HepG2 (cell line): ENCODE measurements around the gene OLR1. TPM values are rescaled to one million over a fixed set of nuclear protein-coding genes. Genes with fewer than 3 reads are reported as not detected.

Source experiments
- ATAC-seq: fragments of 200-7000 bp; cut with Tn5 transposase; 3 replicates; pipeline ENCODE4 v1.9.1; 2020; ENCODE audit warnings: mild to moderate bottlenecking, moderate library complexity
- BruUV-seq: library from RNA; stranded (reverse); fragments of 400-500 nt; replicated peaks from 2 replicates; lab custom pipeline; 2021; lab: Mats Ljungman, UMichigan
- CTCF ChIA-PET: fragments of 300-600 bp; formaldehyde crosslinking; extraction: SDS; loops from one replicate; lab custom pipeline; 2021; ENCODE audit warnings: low total read pairs, inconsistent platforms, low intra/inter-chr PET ratio; lab: Yijun Ruan, JAX
- POLR2A ChIA-PET: fragments of 350-600 bp; sonication (Branson Sonifier 250); formaldehyde crosslinking; loops from one replicate; lab custom pipeline; 2020; ENCODE audit warnings: antibody characterized with exemption, inconsistent platforms; lab: Yijun Ruan, JAX
- DNase-seq: peaks from one replicate; pipeline ENCODE4 v3.0.0-alpha.2; 2015; ENCODE audit warnings: low spot score
- FAIRE-seq: peaks from 3 replicates; lab custom pipeline; 2011; peaks lifted over from hg19 to GRCh38; lab: Jason Lieb, UNC
- H2AFZ ChIP-seq: one replicate; pipeline ENCODE4 v1.6.1; 2011; ENCODE audit warnings: low read length, inconsistent platforms
- H3K27ac ChIP-seq: fragments of 300-600 bp; 3 replicates; pipeline ENCODE4 v1.8.0; 2011; ENCODE audit warnings: mixed run types, mild to moderate bottlenecking, mixed read lengths, low read length, inconsistent platforms; ENCODE audit not compliant: insufficient read depth; ENCODE audit errors: extremely low read length
- H3K27me3 ChIP-seq, 2 experiments: fragments of 200-600 bp in 1 of 2; 2 replicates in 1 of 2; 3 replicates in 1 of 2; pipeline versions ENCODE4 v1.6.0 to v1.8.0; 2011; ENCODE audit warnings: low read length in 2 of 2, mild to moderate bottlenecking in 2 of 2, moderate library complexity in 2 of 2, inconsistent platforms in 1 of 2; ENCODE audit not compliant: insufficient read depth in 2 of 2, control insufficient read depth in 1 of 2
- H3K36me3 ChIP-seq, 2 experiments: fragments of 200-600 bp in 1 of 2; replicated peaks in 1 of 2; 2 replicates in 1 of 2; 3 replicates in 1 of 2; pipeline versions ENCODE4 v1.5.1 to v1.8.0; 2011; ENCODE audit warnings: low read length in 2 of 2, inconsistent platforms in 1 of 2; ENCODE audit not compliant: insufficient read depth in 2 of 2, control insufficient read depth in 1 of 2
- H3K4me1 ChIP-seq: 2 replicates; pipeline ENCODE4 v1.5.1; 2012; ENCODE audit warnings: low read length, inconsistent platforms; ENCODE audit not compliant: insufficient read depth
- H3K4me2 ChIP-seq: 2 replicates; pipeline ENCODE4 v1.6.0; 2011; ENCODE audit warnings: low read depth, low read length, inconsistent platforms
- H3K4me3 ChIP-seq, 3 experiments: fragments of 200-600 bp in 1 of 3; sonication (generic), shearing (Covaris generic) in 1 of 3; replicated peaks in 1 of 3; 2 replicates each; pipeline ENCODE4 v1.5.1; 2011 to 2016; ENCODE audit warnings: low read length in 3 of 3, inconsistent platforms in 2 of 3, low read depth in 2 of 3, mild to moderate bottlenecking in 2 of 3, control low read depth in 1 of 3, mixed read lengths in 1 of 3; ENCODE audit not compliant: insufficient read depth in 1 of 3
- H3K79me2 ChIP-seq: one replicate; pipeline ENCODE4 v1.6.1; 2011; ENCODE audit warnings: low read length, inconsistent platforms; ENCODE audit not compliant: insufficient read depth
- H3K9ac ChIP-seq: 2 replicates; pipeline ENCODE4 v1.6.0; 2011; ENCODE audit warnings: mild to moderate bottlenecking, low read depth, low read length, inconsistent platforms; ENCODE audit not compliant: insufficient read depth
- H3K9me3 ChIP-seq: 2 replicates; pipeline ENCODE4 v1.5.1; 2012; ENCODE audit warnings: mild to moderate bottlenecking, low read length
- H4K20me1 ChIP-seq: 2 replicates; pipeline ENCODE4 v1.6.0; 2011; ENCODE audit warnings: inconsistent platforms, mild to moderate bottlenecking, low read length, moderate library complexity; ENCODE audit not compliant: insufficient read depth
- ATF7 ChIP-seq, 2 experiments: fragments of 450-650 bp in 1 of 2; sonication (generic) in 1 of 2; formaldehyde crosslinking in 1 of 2; IDR thresholded peaks; 2 replicates each; pipeline versions ENCODE4 v1.4.0 to v1.6.1; 2016 to 2020; ENCODE audit warnings: antibody characterized with exemption in 1 of 2, mild to moderate bottlenecking in 1 of 2, missing genetic modification reagents in 1 of 2
- CEBPG ChIP-seq: IDR thresholded peaks from 2 replicates; pipeline ENCODE4 v1.6.1; 2016
- GATA4 ChIP-seq: sonication (generic); IDR thresholded peaks from 2 replicates; pipeline ENCODE4 v1.6.1; 2016; ENCODE audit warnings: antibody characterized with exemption, low read depth, borderline replicate concordance
- HNRNPLL ChIP-seq: fragments of 200-400 bp; formaldehyde crosslinking; IDR thresholded peaks from 2 replicates; pipeline ENCODE4 v1.6.1; 2017; ENCODE audit warnings: mild to moderate bottlenecking, low read depth, low read length; ENCODE audit not compliant: poor library complexity, severe bottlenecking
- MED13 ChIP-seq: sonication (generic); formaldehyde crosslinking; IDR thresholded peaks from 2 replicates; pipeline ENCODE4 v1.5.0; 2020; ENCODE audit warnings: missing genetic modification reagents
- MYC ChIP-seq: sonication (generic); formaldehyde crosslinking; IDR thresholded peaks from 2 replicates; pipeline ENCODE4 v1.9.0; 2021; ENCODE audit warnings: missing genetic modification reagents, borderline replicate concordance
- NONO ChIP-seq, 2 experiments: fragments of 450-650 bp in 1 of 2; sonication (generic) in 1 of 2; formaldehyde crosslinking in 1 of 2; IDR thresholded peaks in 1 of 2; conservative IDR thresholded peaks in 1 of 2; 2 replicates each; pipeline versions ENCODE4 v1.6.1 to v1.8.0; 2017 to 2022; ENCODE audit warnings: mild to moderate bottlenecking in 1 of 2, missing genetic modification reagents in 1 of 2, moderate library complexity in 1 of 2
- NR0B2 ChIP-seq: sonication (generic); formaldehyde crosslinking; IDR thresholded peaks from 2 replicates; pipeline ENCODE4 v1.4.0; 2020; ENCODE audit warnings: mild to moderate bottlenecking, missing genetic modification reagents
- PLRG1 ChIP-seq: fragments of 450-650 bp; conservative IDR thresholded peaks from 2 replicates; pipeline ENCODE4 v1.6.1; 2016
- RARA ChIP-seq: IDR thresholded peaks from 2 replicates; pipeline ENCODE4 v1.6.1; 2016; ENCODE audit warnings: missing genetic modification reagents, missing compliant biosample characterization
- SMC3 ChIP-seq: IDR thresholded peaks from 2 replicates; pipeline ENCODE4 v1.6.1; 2011; ENCODE audit warnings: low read length, improper control_type of control experiment
- XBP1 ChIP-seq: sonication (generic); formaldehyde crosslinking; IDR thresholded peaks from 2 replicates; pipeline ENCODE4 v1.5.0; 2020; ENCODE audit warnings: missing genetic modification reagents
- ZNF335 ChIP-seq: sonication (generic); formaldehyde crosslinking; IDR thresholded peaks from 2 replicates; pipeline ENCODE4 v1.4.0; 2020; ENCODE audit warnings: missing genetic modification reagents
- ZNF44 ChIP-seq: sonication (generic); formaldehyde crosslinking; IDR thresholded peaks from 2 replicates; pipeline ENCODE4 v1.5.1; 2020; ENCODE audit warnings: mild to moderate bottlenecking, missing genetic modification reagents
- ZNF446 ChIP-seq: sonication (generic); formaldehyde crosslinking; IDR thresholded peaks from 2 replicates; pipeline ENCODE4 v1.5.0; 2020; ENCODE audit warnings: mild to moderate bottlenecking, missing genetic modification reagents
- ZNF781 ChIP-seq: sonication (generic); formaldehyde crosslinking; IDR thresholded peaks from 2 replicates; pipeline ENCODE4 v1.5.1; 2020; ENCODE audit warnings: borderline replicate concordance, mild to moderate bottlenecking, missing genetic modification reagents; ENCODE audit errors: not compliant biosample characterization
- ZSCAN31 ChIP-seq: sonication (generic); formaldehyde crosslinking; IDR thresholded peaks from 2 replicates; pipeline ENCODE4 v1.5.0; 2020; ENCODE audit warnings: low read depth, mild to moderate bottlenecking, missing genetic modification reagents
- WGBS: methylation state at CpG from one replicate; pipeline ENCODE4 v1.1.6; 2017; ENCODE audit warnings: low lambda C conversion rate; 5-methylcytosine and 5-hydroxymethylcytosine counted together
- in situ Hi-C: cut with HindIII; loops from 2 replicates; pipeline ENCODE4 v1.10.0; 2017; ENCODE audit warnings: low pct_unique_long_range_greater_than_20kb; ENCODE audit not compliant: extremely low pct_ligation_motif_present
- intact Hi-C: fragments of 100-400 bp; cut with micrococcal nuclease; formaldehyde crosslinking; loops from one replicate; pipeline ENCODE4 v1.10.0; 2022; ENCODE audit not compliant: unreplicated experiment
- polyA plus RNA-seq, 8 experiments: library from polyadenylated mRNA; depleted of rRNA in 3 of 8; stranded (reverse) in 7 of 8; unstranded in 1 of 8; fragments of >200 nt; fragmentation: Illumina TruSeq in 4 of 8; extraction: Trizol in 4 of 8; gene quantifications; 2 replicates each; pipeline versions ENCODE4 v1.2.1 to v1.2.3, GENCODE V29; 2011 to 2016; ENCODE audit warnings: low read depth in 4 of 8, missing spikeins in 1 of 8, mixed read lengths in 1 of 8; ENCODE audit not compliant: insufficient read depth in 1 of 8
- total RNA-seq, 5 experiments: library from RNA; depleted of rRNA; stranded (reverse); fragments of >200 nt; fragmentation: Illumina TruSeq; extraction: Trizol; gene quantifications; 2 replicates each; pipeline ENCODE4 v1.2.3, GENCODE V29; 2016; ENCODE audit warnings: low read depth in 1 of 5
- TF ChIP-seq, protein P1 (sequence below), 2 experiments: fragments of 450-650 bp in 1 of 2; sonication (generic) in 1 of 2; formaldehyde crosslinking; IDR thresholded peaks; 2 replicates each; pipeline versions ENCODE4 v1.5.0 to v1.8.0; 2020 to 2022; ENCODE audit warnings: mild to moderate bottlenecking in 1 of 2, missing genetic modification reagents in 1 of 2
- TF ChIP-seq, protein P2 (sequence below): sonication (generic); formaldehyde crosslinking; IDR thresholded peaks from 2 replicates; pipeline ENCODE4 v1.8.1; 2023; ENCODE audit warnings: mild to moderate bottlenecking, inconsistent platforms, moderate library complexity, missing genetic modification reagents, borderline replicate concordance

OLR1 gene
- total and polyA plus RNA-seq, 2 of the 13 experiments (the other 11 are each of a cell fraction or from before 2014, with no cell fraction given) = not detected

DNA sequence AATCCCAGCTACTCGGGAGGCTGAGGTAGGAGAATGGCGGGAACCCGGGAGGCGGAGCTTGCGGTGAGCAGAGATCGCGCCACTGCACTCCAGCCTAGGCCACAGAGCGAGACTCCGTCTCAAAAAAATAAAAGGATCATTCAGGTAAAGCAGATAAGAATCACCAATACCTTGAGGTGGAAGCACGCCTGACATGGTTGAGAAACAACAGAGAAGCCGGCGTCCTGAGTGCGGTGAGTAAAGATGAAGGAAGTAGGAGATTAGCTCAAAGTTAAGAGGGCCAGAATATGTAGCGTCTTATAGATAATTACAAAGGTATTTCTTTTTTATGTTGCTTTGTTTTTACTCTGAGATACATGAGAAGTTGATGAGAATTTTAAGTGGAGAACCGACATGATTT lies 56.6 kb downstream of the OLR1 start (continued):
- TF ChIP-seq ZNF781 = no peak

- Histone ChIP-seq H2AFZ (no peak overlapping the region), H3K27ac (no peak overlapping the region), H3K9me3 (no peaks in the 10 kb centered on the region), H3K4me1 (no peaks in the 10 kb centered on the region), H3K36me3 (no peaks in the 10 kb centered on the region), H3K27me3 (peaks cover 0 to 4% of the 10 kb centered on the region in 2 experiments; a peak in 2 of 5 replicates), H3K79me2 (no peaks in the 10 kb centered on the region), H3K9ac (no peak overlapping the region), H3K4me2 (no peak overlapping the region), H3K4me3 (no peak overlapping the region), H4K20me1 (no peaks in the 10 kb centered on the region)
- CTCF ChIA-PET = no interaction called here
- POLR2A ChIA-PET = no interaction called here
- intact Hi-C loops (no loop called here), in situ Hi-C loops (no loop called here)
- no peak for DNase-seq
- BruUV-seq = no TSS peak
- 7% methylated on average over 1 of the region's 1 CpG for WGBS
- no peak for FAIRE-seq
- TF ChIP-seq NR0B2 (CRISPR knock-in tag) = no peak
- no peak for TF ChIP-seq ZNF335 (CRISPR knock-in tag)
- TF ChIP-seq SMC3 = no peak
- TF ChIP-seq MED13 (CRISPR knock-in tag) = no peak
- TF ChIP-seq ATF7 (IDR thresholded peaks at IDR 0.05) = no peak
- no peak for TF ChIP-seq ATF7 (CRISPR knock-in tag; IDR thresholded peaks at IDR 0.05)
- TF ChIP-seq, protein P1, sequence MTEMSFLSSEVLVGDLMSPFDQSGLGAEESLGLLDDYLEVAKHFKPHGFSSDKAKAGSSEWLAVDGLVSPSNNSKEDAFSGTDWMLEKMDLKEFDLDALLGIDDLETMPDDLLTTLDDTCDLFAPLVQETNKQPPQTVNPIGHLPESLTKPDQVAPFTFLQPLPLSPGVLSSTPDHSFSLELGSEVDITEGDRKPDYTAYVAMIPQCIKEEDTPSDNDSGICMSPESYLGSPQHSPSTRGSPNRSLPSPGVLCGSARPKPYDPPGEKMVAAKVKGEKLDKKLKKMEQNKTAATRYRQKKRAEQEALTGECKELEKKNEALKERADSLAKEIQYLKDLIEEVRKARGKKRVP (CRISPR knock-in tag; IDR thresholded peaks at IDR 0.05) = no peak
- TF ChIP-seq NONO (IDR thresholded peaks at IDR 0.05) = no peak
- TF ChIP-seq NONO (CRISPR knock-in tag; conservative IDR thresholded peaks at IDR 0.05) = no peak
- no peak for TF ChIP-seq XBP1 (CRISPR knock-in tag)
- TF ChIP-seq GATA4 = no peak
- no peak for TF ChIP-seq MYC (CRISPR knock-in tag)
- no peak for TF ChIP-seq HNRNPLL
- TF ChIP-seq CEBPG (CRISPR knock-in tag) = no peak
- TF ChIP-seq ZNF44 = no peak
- no peak for TF ChIP-seq RARA (CRISPR knock-in tag)
- TF ChIP-seq PLRG1 = no peak
- TF ChIP-seq, protein P2, sequence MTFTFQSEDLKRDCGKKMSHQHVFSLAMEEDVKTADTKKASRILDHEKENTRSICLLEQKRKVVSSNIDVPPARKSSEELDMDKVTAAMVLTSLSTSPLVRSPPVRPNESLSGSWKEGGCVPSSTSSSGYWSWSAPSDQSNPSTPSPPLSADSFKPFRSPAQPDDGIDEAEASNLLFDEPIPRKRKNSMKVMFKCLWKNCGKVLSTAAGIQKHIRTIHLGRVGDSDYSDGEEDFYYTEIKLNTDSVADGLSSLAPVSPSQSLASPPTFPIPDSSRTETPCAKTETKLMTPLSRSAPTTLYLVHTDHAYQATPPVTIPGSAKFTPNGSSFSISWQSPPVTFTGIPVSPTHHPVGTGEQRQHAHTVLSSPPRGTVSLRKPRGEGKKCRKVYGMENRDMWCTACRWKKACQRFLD (CRISPR knock-in tag) = no peak
- TF ChIP-seq ZNF446 (CRISPR knock-in tag) = no peak
- TF ChIP-seq ZSCAN31 = no peak
- no peak for ATAC-seq
Observed at GRCh38 chr12:10113920-10114319, 58.0 kb downstream of the OLR1 start.
